NCI-H1694 treated with DMSO at 0.1 percent for 48 hours (cell line): ENCODE results near the gene ASPHD2.

Experiments
- DNase-seq: peaks from one replicate; lab custom pipeline; 2025; lab: John Stamatoyannopoulos, UW

The ASPHD2 gene

GRCh38 chr22:26446808-26447515 is 17.9 kb downstream of the ASPHD2 start:
- no peak for DNase-seq

- peak; percentile 83 for DNase-seq
These were observed 18.7 kb downstream of the ASPHD2 start for GRCh38 chr22:26447584-26448329.

- DNase-seq = no peak
These were observed 19.3 kb downstream of the ASPHD2 start for GRCh38 chr22:26448334-26448733.

- no peak for DNase-seq
These were observed 19.9 kb downstream of the ASPHD2 start for GRCh38 chr22:26448941-26449340.

GRCh38 chr22:26450453-26451185 is 21.6 kb downstream of the ASPHD2 start:
- DNase-seq = peak; percentile 36

- no peak for DNase-seq
These were observed 23.4 kb downstream of the ASPHD2 start for GRCh38 chr22:26452236-26453016.

- DNase-seq = no peak
These were observed 24.2 kb downstream of the ASPHD2 start for GRCh38 chr22:26453216-26453615.

- no peak for DNase-seq
These were observed 24.9 kb downstream of the ASPHD2 start for GRCh38 chr22:26453812-26454500.

- DNase-seq = no peak
These were observed 28.7 kb downstream of the ASPHD2 start for GRCh38 chr22:26457661-26458272.

GRCh38 chr22:26460202-26460601 is 31.1 kb downstream of the ASPHD2 start:
- no peak for DNase-seq

GRCh38 chr22:26461188-26461810 is 32.2 kb downstream of the ASPHD2 start:
- peak; percentile 42 for DNase-seq

- DNase-seq = no peak
These were observed 33.0 kb downstream of the ASPHD2 start for GRCh38 chr22:26462051-26462450.

GRCh38 chr22:26462641-26463040 is 33.6 kb downstream of the ASPHD2 start:
- no peak for DNase-seq

- DNase-seq = no peak
These were observed 34.1 kb downstream of the ASPHD2 start for GRCh38 chr22:26463101-26463661.

GRCh38 chr22:26463688-26464087 is 34.6 kb downstream of the ASPHD2 start:
- DNase-seq = no peak

GRCh38 chr22:26464312-26464711 is 35.3 kb downstream of the ASPHD2 start:
- DNase-seq = no peak

- DNase-seq = peak; percentile 84
These were observed 37.1 kb downstream of the ASPHD2 start for GRCh38 chr22:26466196-26466595.

- DNase-seq = no peak
These were observed 41.7 kb downstream of the ASPHD2 start for GRCh38 chr22:26470807-26471206.

GRCh38 chr22:26471522-26471921 is 42.5 kb downstream of the ASPHD2 start:
- no peak for DNase-seq

GRCh38 chr22:26474682-26475081 is 45.6 kb downstream of the ASPHD2 start:
- DNase-seq = no peak
